ENCODE results near the gene KRT2.

DNA sequence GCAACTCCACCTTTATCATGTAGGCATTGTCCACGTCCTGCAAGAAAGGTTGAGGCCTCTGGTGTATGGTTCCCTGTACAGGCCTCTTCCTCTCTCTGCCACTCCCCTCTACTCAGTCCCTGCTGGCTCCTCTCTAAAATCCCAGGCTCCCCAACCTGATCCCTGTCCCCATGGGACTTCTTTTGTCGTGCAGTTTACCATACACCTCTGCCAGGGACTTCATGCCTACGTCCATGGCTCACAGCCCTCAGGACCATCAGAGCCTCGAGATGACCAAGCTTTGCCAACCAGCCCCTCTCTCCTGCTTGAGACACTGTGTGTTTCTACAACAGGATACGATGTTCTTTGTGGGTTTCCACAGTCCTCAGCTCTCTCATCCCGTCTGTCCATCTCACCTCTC lies 2.9 kb downstream of the KRT2 start:
- no peak for TF ChIP-seq POLR2A (IDR thresholded peaks at IDR 0.05)
- TF ChIP-seq, protein P1, sequence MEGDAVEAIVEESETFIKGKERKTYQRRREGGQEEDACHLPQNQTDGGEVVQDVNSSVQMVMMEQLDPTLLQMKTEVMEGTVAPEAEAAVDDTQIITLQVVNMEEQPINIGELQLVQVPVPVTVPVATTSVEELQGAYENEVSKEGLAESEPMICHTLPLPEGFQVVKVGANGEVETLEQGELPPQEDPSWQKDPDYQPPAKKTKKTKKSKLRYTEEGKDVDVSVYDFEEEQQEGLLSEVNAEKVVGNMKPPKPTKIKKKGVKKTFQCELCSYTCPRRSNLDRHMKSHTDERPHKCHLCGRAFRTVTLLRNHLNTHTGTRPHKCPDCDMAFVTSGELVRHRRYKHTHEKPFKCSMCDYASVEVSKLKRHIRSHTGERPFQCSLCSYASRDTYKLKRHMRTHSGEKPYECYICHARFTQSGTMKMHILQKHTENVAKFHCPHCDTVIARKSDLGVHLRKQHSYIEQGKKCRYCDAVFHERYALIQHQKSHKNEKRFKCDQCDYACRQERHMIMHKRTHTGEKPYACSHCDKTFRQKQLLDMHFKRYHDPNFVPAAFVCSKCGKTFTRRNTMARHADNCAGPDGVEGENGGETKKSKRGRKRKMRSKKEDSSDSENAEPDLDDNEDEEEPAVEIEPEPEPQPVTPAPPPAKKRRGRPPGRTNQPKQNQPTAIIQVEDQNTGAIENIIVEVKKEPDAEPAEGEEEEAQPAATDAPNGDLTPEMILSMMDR (IDR thresholded peaks at IDR 0.05) = no peak

Data from body of pancreas (tissue), 4 donors.